ENCODE measurements around the gene RGS9.

Gene RGS9

DNA sequence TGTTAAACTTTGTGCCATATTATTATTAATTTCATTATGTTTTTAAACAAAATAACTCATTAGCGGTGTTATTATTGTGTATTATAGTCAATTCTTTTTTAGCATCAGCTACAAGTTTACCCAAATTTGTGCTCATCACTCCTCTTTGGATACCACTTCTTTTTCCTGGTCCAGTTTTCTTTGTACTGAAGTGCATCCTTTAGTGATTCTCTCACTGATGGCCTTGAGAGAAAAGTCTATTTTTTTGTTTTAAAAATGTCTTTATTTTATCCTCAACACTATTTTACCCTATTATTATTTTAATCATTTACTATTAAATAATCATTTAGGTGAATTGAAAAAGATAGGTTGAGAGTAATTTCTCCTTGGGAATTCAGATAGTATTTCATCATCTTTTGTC, 99.2 kb downstream of the RGS9 start:
- Histone ChIP-seq H3K27ac (ENCODE audit: low read length) (no peak overlapping the region), H3K27me3 (ENCODE audit: low read depth, low read length) (no peaks in the 10 kb centered on the region), H3K4me1 (ENCODE audit: control insufficient read depth in 1 of 2, insufficient read depth in 2 of 2, low read length in 2 of 2) (no peaks in the 10 kb centered on the region), H3K36me3 (ENCODE audit: control insufficient read depth in 1 of 2, insufficient read depth in 2 of 2, low read length in 2 of 2) (no peaks in the 10 kb centered on the region), H3K9me3 (ENCODE audit: control insufficient read depth in 1 of 2, low read length in 2 of 2) (no peaks in the 10 kb centered on the region), H3K4me3 (ENCODE audit: low read depth in 1 of 2, low read length in 2 of 2) (no peak overlapping the region)

DNA sequence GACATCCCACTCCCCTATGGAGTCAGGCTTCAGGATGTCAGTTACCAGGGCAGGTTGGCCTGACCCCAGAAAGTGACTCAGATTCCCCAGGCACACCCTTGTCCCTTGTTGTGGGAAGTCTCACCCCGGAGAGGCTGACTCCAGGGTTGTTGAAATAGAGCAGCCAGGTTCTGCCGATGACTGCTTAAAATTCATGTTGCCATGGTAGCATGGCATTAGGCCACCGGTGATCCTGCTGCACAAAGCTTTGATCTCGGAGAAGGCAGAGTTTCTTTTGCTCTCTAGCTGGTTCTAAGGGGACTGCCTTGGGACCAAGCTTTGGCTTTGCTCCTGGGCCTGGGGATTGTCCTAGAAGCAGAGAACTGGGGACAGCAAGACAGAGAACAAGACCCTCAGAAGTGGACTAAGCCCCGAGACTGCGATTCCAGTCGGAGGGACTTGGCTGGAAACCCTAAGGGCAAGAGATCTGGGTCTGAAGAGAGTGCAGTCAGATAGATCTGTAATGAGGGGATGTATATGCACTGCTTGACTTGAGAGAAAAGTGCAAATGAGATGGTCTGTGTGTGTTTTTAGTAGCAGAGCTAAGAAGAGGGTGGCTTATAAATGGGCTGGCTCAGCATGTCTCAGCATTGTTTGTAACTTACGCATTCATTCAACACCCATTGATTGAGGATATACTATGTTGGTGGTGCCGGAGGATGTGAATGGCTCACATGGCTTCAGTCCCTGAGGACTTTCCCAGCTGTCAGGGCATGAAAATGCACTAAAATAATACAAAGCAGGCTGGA, 106.9 kb downstream of the RGS9 start:
- Histone ChIP-seq H3K36me3 (ENCODE audit: control insufficient read depth in 1 of 2, insufficient read depth in 2 of 2, low read length in 2 of 2) (no peaks in the 10 kb centered on the region), H3K27ac (ENCODE audit: low read length) (no peak overlapping the region), H3K27me3 (ENCODE audit: low read depth, low read length) (no peaks in the 10 kb centered on the region), H3K9me3 (ENCODE audit: control insufficient read depth in 1 of 2, low read length in 2 of 2) (no peaks in the 10 kb centered on the region), H3K4me3 (ENCODE audit: low read depth in 1 of 2, low read length in 2 of 2) (no peak overlapping the region), H3K4me1 (ENCODE audit: control insufficient read depth in 1 of 2, insufficient read depth in 2 of 2, low read length in 2 of 2) (peaks cover 0 to 5% of the 10 kb centered on the region in 2 donors)

DNA sequence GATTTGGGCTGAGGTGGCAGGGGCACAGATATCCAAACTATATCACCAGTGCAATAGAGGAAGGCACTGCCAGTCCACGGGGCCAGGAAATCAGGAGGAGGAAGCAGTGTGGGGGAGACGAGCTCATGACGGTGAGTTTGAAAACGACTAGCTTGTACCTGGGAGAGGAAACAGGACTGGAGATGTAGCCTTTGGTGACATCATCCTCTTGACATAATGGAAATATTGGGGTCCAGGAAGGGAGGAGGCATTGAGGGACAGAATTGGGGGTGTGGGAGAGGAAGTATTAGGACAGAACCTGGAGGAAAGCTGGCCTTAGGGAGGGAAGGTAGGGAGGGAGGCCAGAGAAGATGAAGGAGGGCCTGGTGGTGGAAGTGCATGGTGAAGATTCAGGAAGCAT, 109.1 kb downstream of the RGS9 start:
- Histone ChIP-seq H3K36me3 (ENCODE audit: control insufficient read depth in 1 of 2, insufficient read depth in 2 of 2, low read length in 2 of 2) (no peaks in the 10 kb centered on the region), H3K27ac (ENCODE audit: low read length) (no peak overlapping the region), H3K27me3 (ENCODE audit: low read depth, low read length) (no peaks in the 10 kb centered on the region), H3K4me3 (ENCODE audit: low read depth in 1 of 2, low read length in 2 of 2) (no peak overlapping the region), H3K4me1 (ENCODE audit: control insufficient read depth in 1 of 2, insufficient read depth in 2 of 2, low read length in 2 of 2) (peaks cover 0 to 5% of the 10 kb centered on the region in 2 donors), H3K9me3 (ENCODE audit: control insufficient read depth in 1 of 2, low read length in 2 of 2) (no peaks in the 10 kb centered on the region)

DNA sequence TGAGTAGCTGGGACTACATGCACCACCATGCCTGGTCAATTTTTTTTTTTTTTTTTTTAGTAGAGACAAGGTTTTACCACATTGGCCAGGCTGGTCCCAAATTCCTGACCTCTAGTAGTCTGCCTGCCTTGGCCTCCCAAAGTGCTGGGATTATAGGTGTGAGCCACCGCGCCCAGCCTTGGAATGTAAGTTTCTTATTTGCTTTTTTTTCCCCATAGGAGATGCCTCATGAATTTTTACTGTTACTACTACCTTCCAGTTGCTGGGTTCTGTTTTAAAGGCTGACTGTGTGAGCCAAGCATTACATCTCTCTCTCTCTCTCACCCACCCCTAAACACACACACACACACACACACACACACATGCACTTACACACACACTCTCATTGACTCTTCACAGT, 112.6 kb downstream of the RGS9 start:
- Histone ChIP-seq H3K27ac (ENCODE audit: low read length) (no peak overlapping the region), H3K27me3 (ENCODE audit: low read depth, low read length) (no peaks in the 10 kb centered on the region), H3K4me1 (ENCODE audit: control insufficient read depth in 1 of 2, insufficient read depth in 2 of 2, low read length in 2 of 2) (no peaks in the 10 kb centered on the region), H3K9me3 (ENCODE audit: control insufficient read depth in 1 of 2, low read length in 2 of 2) (no peaks in the 10 kb centered on the region), H3K36me3 (ENCODE audit: control insufficient read depth in 1 of 2, insufficient read depth in 2 of 2, low read length in 2 of 2) (no peaks in the 10 kb centered on the region), H3K4me3 (ENCODE audit: low read depth in 1 of 2, low read length in 2 of 2) (no peak overlapping the region)

DNA sequence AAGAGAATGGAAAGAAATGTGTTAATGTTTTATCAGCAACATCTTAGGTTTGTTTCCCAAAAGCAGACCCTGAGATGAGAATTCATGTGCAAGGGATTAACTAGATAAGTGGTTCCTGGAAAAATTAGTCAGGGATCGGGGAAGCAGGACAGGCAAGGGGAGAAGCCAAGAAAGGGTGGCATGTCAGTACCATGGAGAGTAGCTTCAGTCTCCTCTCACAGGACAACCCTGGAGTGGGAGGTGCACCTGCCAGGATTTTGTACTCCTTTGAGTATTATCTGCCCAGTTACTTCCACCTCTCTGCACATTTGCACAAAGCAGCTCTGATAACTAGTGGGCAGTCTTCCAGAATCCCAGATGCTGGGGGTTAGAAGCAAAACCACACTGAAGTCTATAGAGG, 117.0 kb downstream of the RGS9 start:
- Histone ChIP-seq H3K36me3 (ENCODE audit: control insufficient read depth in 1 of 2, insufficient read depth in 2 of 2, low read length in 2 of 2) (no peaks in the 10 kb centered on the region), H3K27ac (ENCODE audit: low read length) (no peak overlapping the region), H3K9me3 (ENCODE audit: control insufficient read depth in 1 of 2, low read length in 2 of 2) (no peaks in the 10 kb centered on the region), H3K4me1 (ENCODE audit: control insufficient read depth in 1 of 2, insufficient read depth in 2 of 2, low read length in 2 of 2) (no peaks in the 10 kb centered on the region), H3K4me3 (ENCODE audit: low read depth in 1 of 2, low read length in 2 of 2) (no peak overlapping the region), H3K27me3 (ENCODE audit: low read depth, low read length) (no peaks in the 10 kb centered on the region)

DNA sequence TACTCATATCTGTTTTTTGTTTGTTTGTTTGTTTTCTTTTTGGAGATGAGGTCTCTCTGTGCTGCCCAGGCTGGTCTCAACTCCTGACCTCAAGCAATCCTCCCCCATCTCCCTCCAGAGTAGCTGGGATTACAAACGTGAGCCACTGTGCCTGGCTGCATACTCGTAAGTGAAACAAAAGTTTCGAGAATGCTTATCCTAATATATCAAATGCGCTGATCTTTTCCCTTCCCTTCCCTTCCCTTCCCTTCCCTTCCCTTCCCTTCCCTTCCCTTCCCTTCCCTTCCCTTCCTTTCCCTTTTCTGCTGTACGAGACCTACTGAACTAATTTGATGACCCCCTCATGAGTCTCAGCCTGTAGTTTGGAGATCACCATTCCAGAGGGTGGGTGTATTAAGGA, 122.1 kb downstream of the RGS9 start:
- H3K4me3 ChIP-seq (ENCODE audit: low read depth in 1 of 2, low read length in 2 of 2), result no peak overlapping the region
- no peak overlapping the region for H3K27ac ChIP-seq (ENCODE audit: low read length)
- no peaks in the 10 kb centered on the region for H3K36me3 ChIP-seq (ENCODE audit: control insufficient read depth in 1 of 2, insufficient read depth in 2 of 2, low read length in 2 of 2)
- no peaks in the 10 kb centered on the region for H3K4me1 ChIP-seq (ENCODE audit: control insufficient read depth in 1 of 2, insufficient read depth in 2 of 2, low read length in 2 of 2)
- H3K9me3 ChIP-seq (ENCODE audit: control insufficient read depth in 1 of 2, low read length in 2 of 2), result no peaks in the 10 kb centered on the region
- H3K27me3 ChIP-seq (ENCODE audit: low read depth, low read length), result no peaks in the 10 kb centered on the region

DNA sequence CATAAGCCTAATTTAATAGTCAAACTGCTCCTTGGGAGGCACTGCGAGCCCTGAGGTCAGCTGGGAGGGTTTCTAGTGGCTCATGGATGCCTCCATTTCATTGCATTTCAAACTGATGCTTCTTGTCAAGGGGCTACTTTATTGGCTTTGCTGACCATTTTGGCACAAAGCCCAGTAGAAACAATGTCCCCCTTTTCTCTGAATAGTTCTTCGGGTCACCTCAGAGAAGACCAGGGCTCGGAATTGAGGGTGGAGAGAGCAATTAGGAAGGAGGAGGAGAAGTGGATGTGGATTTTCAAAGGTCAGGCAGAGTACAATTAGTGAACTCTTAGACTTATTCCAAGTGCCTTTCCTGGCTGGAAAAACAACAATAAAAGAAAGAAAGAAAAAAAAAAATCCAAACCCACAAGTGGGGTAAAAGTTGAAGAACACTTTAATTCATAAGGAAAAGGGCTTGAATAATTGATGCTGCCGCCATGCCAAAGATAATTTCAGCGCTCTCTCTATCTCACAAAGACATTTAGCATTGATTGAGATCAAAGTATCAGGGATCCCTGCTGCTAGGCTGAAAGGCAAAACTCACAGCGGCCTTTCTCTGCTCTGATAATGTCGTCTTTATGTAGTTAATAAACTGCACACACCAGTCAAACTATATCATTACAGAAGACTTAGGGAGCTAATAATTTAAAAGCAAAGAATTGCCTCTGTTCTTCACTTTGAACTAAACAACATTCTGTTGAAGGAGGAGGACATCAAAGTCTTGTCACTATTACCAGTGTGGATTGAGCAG, 122.7 kb downstream of the RGS9 start:
- H3K27me3 ChIP-seq (ENCODE audit: low read depth, low read length), result no peaks in the 10 kb centered on the region
- no peaks in the 10 kb centered on the region for H3K4me1 ChIP-seq (ENCODE audit: control insufficient read depth in 1 of 2, insufficient read depth in 2 of 2, low read length in 2 of 2)
- H3K4me3 ChIP-seq (ENCODE audit: low read depth in 1 of 2, low read length in 2 of 2), result no peak overlapping the region
- H3K27ac ChIP-seq (ENCODE audit: low read length), result no peak overlapping the region
- no peaks in the 10 kb centered on the region for H3K9me3 ChIP-seq (ENCODE audit: control insufficient read depth in 1 of 2, low read length in 2 of 2)
- H3K36me3 ChIP-seq (ENCODE audit: control insufficient read depth in 1 of 2, insufficient read depth in 2 of 2, low read length in 2 of 2), result no peaks in the 10 kb centered on the region

DNA sequence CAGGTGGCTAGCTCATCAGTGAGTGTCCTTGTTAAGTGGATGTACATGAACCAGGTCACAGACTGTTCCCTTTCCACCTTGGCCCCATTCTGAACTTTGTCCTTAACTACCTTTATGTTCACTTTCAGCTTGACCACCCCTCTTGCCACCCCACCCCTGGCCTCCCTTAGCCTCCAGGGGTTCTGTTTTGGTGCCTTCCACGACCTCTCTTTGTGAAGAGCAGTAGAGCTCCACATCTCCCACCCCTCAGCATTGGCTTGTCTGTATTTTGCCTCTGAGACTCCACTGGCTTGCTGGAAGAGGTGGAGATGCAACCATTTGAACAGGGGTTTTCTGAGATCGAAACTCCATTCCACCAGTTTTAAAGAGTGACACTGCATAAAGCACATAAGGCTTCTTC, 123.5 kb downstream of the RGS9 start:
- H3K27me3 ChIP-seq (ENCODE audit: low read depth, low read length), result no peaks in the 10 kb centered on the region
- H3K4me1 ChIP-seq (ENCODE audit: control insufficient read depth in 1 of 2, insufficient read depth in 2 of 2, low read length in 2 of 2), result no peaks in the 10 kb centered on the region
- H3K9me3 ChIP-seq (ENCODE audit: control insufficient read depth in 1 of 2, low read length in 2 of 2), result peaks cover 0 to under 1% of the 10 kb centered on the region in 2 donors
- H3K27ac ChIP-seq (ENCODE audit: low read length), result no peak overlapping the region
- H3K36me3 ChIP-seq (ENCODE audit: control insufficient read depth in 1 of 2, insufficient read depth in 2 of 2, low read length in 2 of 2), result no peaks in the 10 kb centered on the region
- no peak overlapping the region for H3K4me3 ChIP-seq (ENCODE audit: low read depth in 1 of 2, low read length in 2 of 2)

DNA sequence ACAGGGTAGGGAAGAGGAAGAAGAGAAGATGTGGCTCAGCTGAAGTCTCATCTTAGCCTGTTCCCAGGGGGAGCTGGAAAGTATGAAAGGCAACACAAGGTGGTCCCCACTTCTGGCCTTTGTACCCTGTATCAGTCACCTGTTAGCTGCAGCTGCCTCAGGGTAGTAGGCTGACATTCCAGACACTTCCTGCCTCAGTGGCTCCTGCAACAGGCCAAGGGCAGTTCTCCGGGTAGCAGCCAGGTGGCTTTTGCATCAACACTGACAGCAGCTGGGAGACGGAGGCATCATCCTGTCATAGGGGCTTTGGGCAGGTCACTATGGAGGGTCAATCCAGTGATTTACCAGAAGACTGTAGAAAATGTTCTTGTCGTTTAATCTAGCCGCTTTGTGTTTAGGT, 124.0 kb downstream of the RGS9 start:
- H3K4me1 ChIP-seq (ENCODE audit: control insufficient read depth in 1 of 2, insufficient read depth in 2 of 2, low read length in 2 of 2), result no peaks in the 10 kb centered on the region
- H3K9me3 ChIP-seq (ENCODE audit: control insufficient read depth in 1 of 2, low read length in 2 of 2), result peaks cover 0 to 5% of the 10 kb centered on the region in 2 donors
- H3K36me3 ChIP-seq (ENCODE audit: control insufficient read depth in 1 of 2, insufficient read depth in 2 of 2, low read length in 2 of 2), result no peaks in the 10 kb centered on the region
- H3K27me3 ChIP-seq (ENCODE audit: low read depth, low read length), result no peaks in the 10 kb centered on the region
- no peak overlapping the region for H3K27ac ChIP-seq (ENCODE audit: low read length)
- no peak overlapping the region for H3K4me3 ChIP-seq (ENCODE audit: low read depth in 1 of 2, low read length in 2 of 2)

DNA sequence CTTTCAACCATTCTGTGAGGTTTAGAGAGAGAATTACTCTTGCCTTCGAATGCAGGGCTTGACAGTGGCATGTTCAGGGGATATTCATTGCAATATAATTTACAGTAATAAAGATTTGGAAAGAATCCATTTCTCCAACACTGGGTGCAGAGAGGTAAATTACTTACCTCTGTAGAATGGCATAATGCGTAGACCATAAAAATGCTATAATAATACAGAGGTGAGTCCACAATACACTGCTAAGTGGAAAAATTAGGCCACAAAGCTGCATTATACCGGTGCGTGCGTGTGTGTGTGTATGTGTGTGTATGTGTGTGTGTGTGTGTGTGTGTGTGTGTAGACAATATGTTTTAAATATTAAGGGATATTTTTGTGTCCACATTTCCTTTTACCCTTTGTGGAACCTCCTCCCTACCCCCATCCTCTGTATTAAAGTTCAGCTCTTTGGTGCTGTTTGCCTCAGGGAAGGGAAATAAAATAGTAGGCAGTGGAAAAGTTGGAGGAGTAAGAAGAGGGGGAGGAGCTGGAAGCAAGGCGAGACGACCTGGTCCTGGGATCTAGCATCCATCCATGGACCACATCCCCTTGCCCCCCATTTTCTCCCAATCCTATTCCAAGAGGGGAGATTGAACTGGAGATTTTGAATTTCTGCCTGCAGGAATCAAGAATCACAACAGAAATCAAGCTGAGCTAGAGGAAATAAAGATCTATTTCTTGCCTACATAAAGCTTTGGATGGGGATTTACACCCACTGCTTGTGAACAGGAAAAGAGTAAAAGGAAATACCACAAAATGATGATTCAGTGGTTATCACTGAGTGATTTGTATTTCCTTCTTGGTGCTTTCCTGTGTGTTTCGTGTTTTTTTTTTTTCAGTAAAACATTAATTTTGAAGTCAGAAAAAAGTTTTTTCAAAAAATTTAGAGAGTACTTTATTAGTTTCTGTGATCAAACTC, 124.8 kb downstream of the RGS9 start:
- Histone ChIP-seq H3K27ac (ENCODE audit: low read length) (no peak overlapping the region), H3K27me3 (ENCODE audit: low read depth, low read length) (no peaks in the 10 kb centered on the region), H3K9me3 (ENCODE audit: control insufficient read depth in 1 of 2, low read length in 2 of 2) (peaks cover 0 to 5% of the 10 kb centered on the region in 2 donors), H3K4me1 (ENCODE audit: control insufficient read depth in 1 of 2, insufficient read depth in 2 of 2, low read length in 2 of 2) (no peaks in the 10 kb centered on the region), H3K36me3 (ENCODE audit: control insufficient read depth in 1 of 2, insufficient read depth in 2 of 2, low read length in 2 of 2) (no peaks in the 10 kb centered on the region), H3K4me3 (ENCODE audit: low read depth in 1 of 2, low read length in 2 of 2) (no peak overlapping the region)

DNA sequence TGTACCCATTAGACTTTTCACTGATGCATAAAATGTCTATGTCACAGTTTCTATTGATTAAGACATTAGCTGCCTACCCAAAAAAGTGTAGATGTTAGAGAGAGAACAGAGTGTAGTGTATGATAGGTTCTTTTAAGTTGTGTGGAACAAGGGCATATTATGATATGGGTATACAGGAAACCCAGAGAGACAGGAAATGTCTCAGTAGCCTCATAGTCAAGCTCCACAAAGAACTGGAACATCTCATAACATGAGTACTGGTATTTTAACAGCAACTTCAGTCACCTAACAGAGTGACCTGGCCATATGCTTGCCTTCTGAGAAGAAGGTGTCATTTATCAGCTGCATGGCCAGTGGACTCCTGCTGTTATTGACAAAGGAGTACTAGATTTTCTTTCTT, 128.1 kb downstream of the RGS9 start:
- no peaks in the 10 kb centered on the region for H3K27me3 ChIP-seq (ENCODE audit: low read depth, low read length)

More for the DNA sequence above, 128.1 kb downstream of the RGS9 start:
- Histone ChIP-seq H3K36me3 (ENCODE audit: control insufficient read depth in 1 of 2, insufficient read depth in 2 of 2, low read length in 2 of 2) (no peaks in the 10 kb centered on the region), H3K9me3 (ENCODE audit: control insufficient read depth in 1 of 2, low read length in 2 of 2) (peaks cover 0 to 5% of the 10 kb centered on the region in 2 donors), H3K4me3 (ENCODE audit: low read depth in 1 of 2, low read length in 2 of 2) (no peak overlapping the region), H3K27ac (ENCODE audit: low read length) (no peak overlapping the region), H3K4me1 (ENCODE audit: control insufficient read depth in 1 of 2, insufficient read depth in 2 of 2, low read length in 2 of 2) (no peaks in the 10 kb centered on the region)
